ENCODE measurements around the gene TRIM61. TPM values are rescaled to one million over a fixed set of nuclear protein-coding genes. Genes with fewer than 3 reads are reported as not detected.
A peak's percentile ranks its signal among the peaks of the same experiment; 100 is the strongest.
"Not testable (repeated sequence)": the region's sequence is repeated elsewhere in the genome, so short reads cannot be mapped to it uniquely, and the experiment has no call there.

The TRIM61 gene
- total RNA-seq, 2 donors from 2014 or later, result 0.95 TPM; not detected in 1

GRCh38 chr4:164989471-164989870, 12.0 kb upstream of the TRIM61 start:
- Histone ChIP-seq H3K36me3 (no peaks in the 10 kb centered on the region), H3K4me1 (ENCODE audit: control insufficient read depth in 1 of 2, low read depth in 2 of 2) (no peaks in the 10 kb centered on the region), H3K4me3 (no peak overlapping the region), H3K9me3 (peaks cover 2% of the 10 kb centered on the region), H3K27me3 (replicated peaks; ENCODE audit: insufficient read depth) (no peaks in the 10 kb centered on the region), H3K27ac (no peak overlapping the region)
- TF ChIP-seq CTCF (IDR thresholded peaks at IDR 0.05), result no peak
- DNase-seq (ENCODE audit: low spot score), result no peak
- ATAC-seq (ENCODE audit: insufficient number of reproducible peaks, low FRiP score, low read depth), result no peak

DNA sequence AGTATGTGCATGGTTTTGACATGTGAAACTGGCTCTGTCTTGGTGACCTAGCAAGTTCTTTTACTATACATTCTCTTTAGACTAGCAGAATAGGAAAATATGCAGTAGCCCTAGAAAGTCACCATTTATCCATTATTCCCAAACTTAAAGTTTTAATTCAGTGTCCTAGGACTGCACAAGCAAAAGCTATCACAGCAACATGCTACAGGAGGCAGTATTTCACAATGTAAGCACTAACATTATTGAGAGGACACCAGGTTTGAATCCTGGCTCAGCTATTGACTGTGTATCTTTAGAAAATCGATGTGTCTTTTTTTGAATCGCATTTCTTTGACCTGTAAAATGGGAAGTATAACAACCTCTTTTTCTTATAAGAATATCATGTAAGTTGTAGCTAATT, 5.5 kb downstream of the TRIM61 start:
- not testable (repeated sequence) for H3K27ac ChIP-seq; H3K4me3 ChIP-seq; H3K4me1 ChIP-seq (ENCODE audit: control insufficient read depth in 1 of 2, low read depth in 2 of 2); H3K9me3 ChIP-seq; DNase-seq (ENCODE audit: low spot score); H3K36me3 ChIP-seq; ATAC-seq (ENCODE audit: insufficient number of reproducible peaks, low FRiP score, low read depth); H3K27me3 ChIP-seq (replicated peaks; ENCODE audit: insufficient read depth)

DNA sequence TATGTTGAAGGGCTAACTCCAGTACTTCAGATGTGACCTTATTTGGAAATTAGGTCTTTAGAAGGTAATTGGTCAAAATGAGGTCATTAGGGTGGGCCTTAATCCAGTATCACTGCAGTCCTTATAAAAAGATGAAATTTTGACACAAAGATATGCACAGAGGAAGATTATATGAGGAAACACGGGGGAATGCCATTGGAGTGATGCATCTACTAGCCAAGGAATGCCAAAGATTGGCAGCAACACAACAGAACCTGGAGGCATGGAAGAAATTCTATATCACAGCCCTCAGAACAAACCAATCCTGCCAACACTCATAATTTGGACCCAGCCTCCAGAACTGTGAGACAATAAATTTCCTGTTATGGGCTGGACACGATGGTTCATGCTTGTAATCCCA, 17.6 kb downstream of the TRIM61 start:
- DNase-seq (ENCODE audit: low spot score), result no peak
- no peaks in the 10 kb centered on the region for H3K9me3 ChIP-seq
- H3K4me1 ChIP-seq (ENCODE audit: control insufficient read depth in 1 of 2, low read depth in 2 of 2), result peaks cover 3 to 10% of the 10 kb centered on the region in 2 donors
- no peak overlapping the region for H3K27ac ChIP-seq
- H3K36me3 ChIP-seq, result no peaks in the 10 kb centered on the region
- TF ChIP-seq CTCF (IDR thresholded peaks at IDR 0.05), result no peak
- no peak for ATAC-seq (ENCODE audit: insufficient number of reproducible peaks, low FRiP score, low read depth)
- no peaks in the 10 kb centered on the region for H3K27me3 ChIP-seq (replicated peaks; ENCODE audit: insufficient read depth)
- no peak overlapping the region for H3K4me3 ChIP-seq

DNA sequence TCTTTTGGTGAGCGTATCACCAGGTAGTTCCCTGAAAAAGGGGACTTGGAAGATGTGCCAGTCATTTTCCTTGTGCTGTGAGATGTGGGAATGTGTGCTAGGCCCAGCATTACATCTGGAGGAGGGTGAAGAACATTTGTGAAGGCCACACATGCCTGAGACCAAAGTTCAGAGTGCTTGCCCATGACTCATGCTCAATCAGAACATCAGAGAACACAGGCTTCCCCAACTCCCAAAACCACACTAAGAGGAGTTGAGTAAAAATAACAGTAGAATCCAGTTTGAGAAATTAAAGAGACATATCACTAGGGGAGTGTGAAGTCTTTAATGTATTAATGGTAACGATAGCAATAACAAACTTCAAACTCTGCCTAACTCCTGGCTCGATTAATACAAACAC, 18.0 kb downstream of the TRIM61 start:
- not testable (repeated sequence) for H3K36me3 ChIP-seq; H3K4me3 ChIP-seq; DNase-seq (ENCODE audit: low spot score); H3K27me3 ChIP-seq (replicated peaks; ENCODE audit: insufficient read depth); ATAC-seq (ENCODE audit: insufficient number of reproducible peaks, low FRiP score, low read depth); H3K9me3 ChIP-seq; H3K27ac ChIP-seq
- H3K4me1 ChIP-seq (ENCODE audit: control insufficient read depth in 1 of 2, low read depth in 2 of 2), result peaks cover 3 to 10% of the 10 kb centered on the region in 2 donors

- no peak for DNase-seq (ENCODE audit: low spot score)
- no peaks in the 10 kb centered on the region for H3K9me3 ChIP-seq
- H3K4me3 ChIP-seq, result peak overlapping the region; percentile 91
- H3K36me3 ChIP-seq, result no peaks in the 10 kb centered on the region
- H3K4me1 ChIP-seq (ENCODE audit: control insufficient read depth in 1 of 2, low read depth in 2 of 2), result peaks cover 3 to 10% of the 10 kb centered on the region in 2 donors
- no peak for TF ChIP-seq CTCF (IDR thresholded peaks at IDR 0.05)
- H3K27ac ChIP-seq, result peak overlapping the region in 1 of 2 donors; percentile 8
- ATAC-seq (ENCODE audit: insufficient number of reproducible peaks, low FRiP score, low read depth), result peak; percentile 77
- no peaks in the 10 kb centered on the region for H3K27me3 ChIP-seq (replicated peaks; ENCODE audit: insufficient read depth)
Measured at GRCh38 chr4:164956766-164957643, 20.5 kb downstream of the TRIM61 start.

DNA sequence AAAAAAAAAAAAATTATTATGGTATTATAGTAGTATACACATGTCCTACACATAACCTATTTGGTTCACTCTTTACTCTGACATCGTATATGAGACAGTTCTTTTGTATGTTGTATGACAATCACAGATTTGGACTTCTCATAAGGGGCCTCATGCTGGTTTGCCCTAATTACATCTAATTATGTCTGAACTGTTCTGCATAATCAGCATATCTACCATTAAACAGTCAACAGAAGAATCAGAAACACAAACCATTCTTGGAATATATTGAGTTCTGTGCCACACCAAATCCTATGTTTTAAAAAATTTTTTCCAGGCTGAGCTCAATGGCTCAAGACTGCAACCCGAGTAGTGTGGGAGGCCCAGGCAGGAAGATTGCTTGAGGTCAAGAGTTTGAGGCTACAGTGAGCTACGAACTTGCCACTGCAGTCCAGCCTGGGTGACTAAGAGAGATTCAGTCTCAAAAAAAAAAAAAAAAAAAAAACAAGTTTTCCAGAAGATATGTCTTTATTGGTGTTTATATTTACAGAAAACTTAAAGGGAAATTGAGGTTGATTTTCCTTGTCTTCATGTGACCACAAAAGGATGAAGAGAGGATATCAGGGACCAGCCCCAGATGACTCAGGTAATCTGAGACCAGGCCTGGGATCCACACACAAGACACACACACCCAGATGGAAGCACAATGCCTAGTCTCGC, 22.2 kb downstream of the TRIM61 start:
- peaks cover 3 to 10% of the 10 kb centered on the region in 2 donors for H3K4me1 ChIP-seq (ENCODE audit: control insufficient read depth in 1 of 2, low read depth in 2 of 2)
- H3K4me3 ChIP-seq, result no peak overlapping the region
- no peak for DNase-seq (ENCODE audit: low spot score)
- no peaks in the 10 kb centered on the region for H3K36me3 ChIP-seq
- ATAC-seq (ENCODE audit: insufficient number of reproducible peaks, low FRiP score, low read depth), result no peak
- no peaks in the 10 kb centered on the region for H3K27me3 ChIP-seq (replicated peaks; ENCODE audit: insufficient read depth)
- no peak overlapping the region for H3K27ac ChIP-seq
- TF ChIP-seq CTCF (IDR thresholded peaks at IDR 0.05), result no peak
- no peaks in the 10 kb centered on the region for H3K9me3 ChIP-seq
